IPS-15b (cell line): Measurements from ENCODE around the gene LCTL.
"Not testable (repeated sequence)": the region's sequence is repeated elsewhere in the genome, so short reads cannot be mapped to it uniquely, and the experiment has no call there.

Experiments used
- H3K27me3 ChIP-seq: one replicate; pipeline ENCODE4 v1.6.1; 2013; ENCODE audit warnings: low read length; ENCODE audit not compliant: control insufficient read depth, insufficient read depth
- H3K36me3 ChIP-seq: one replicate; pipeline ENCODE4 v1.6.1; 2013; ENCODE audit warnings: low read length; ENCODE audit not compliant: control insufficient read depth, insufficient read depth
- H3K4me1 ChIP-seq: one replicate; pipeline ENCODE4 v1.6.1; 2013; ENCODE audit warnings: mild to moderate bottlenecking, low read length; ENCODE audit not compliant: control insufficient read depth, insufficient read depth
- H3K4me3 ChIP-seq: one replicate; pipeline ENCODE4 v1.5.1; 2013; ENCODE audit warnings: low read depth, low read length
- H3K9ac ChIP-seq: one replicate; pipeline ENCODE4 v1.6.1; 2013; ENCODE audit warnings: low read depth, mild to moderate bottlenecking, low read length
- H3K9me3 ChIP-seq: one replicate; pipeline ENCODE4 v1.6.1; 2013; ENCODE audit warnings: mild to moderate bottlenecking, low read length; ENCODE audit not compliant: control insufficient read depth, insufficient read depth

LCTL gene

GRCh38 chr15:66599536-66600239, 33.9 kb upstream of the LCTL start:
- H3K4me1 ChIP-seq = no peaks in the 10 kb centered on the region
- H3K9ac ChIP-seq = no peak overlapping the region
- no peaks in the 10 kb centered on the region for H3K9me3 ChIP-seq
- no peaks in the 10 kb centered on the region for H3K27me3 ChIP-seq
- no peaks in the 10 kb centered on the region for H3K36me3 ChIP-seq
- H3K4me3 ChIP-seq = no peak overlapping the region

- Histone ChIP-seq H3K4me1 (no peaks in the 10 kb centered on the region), H3K9me3 (no peaks in the 10 kb centered on the region), H3K36me3 (no peaks in the 10 kb centered on the region), H3K27me3 (no peaks in the 10 kb centered on the region), H3K9ac (no peak overlapping the region), H3K4me3 (no peak overlapping the region)
Measured at GRCh38 chr15:66598095-66598815, 32.5 kb upstream of the LCTL start.

GRCh38 chr15:66595931-66596545, 30.2 kb upstream of the LCTL start:
- Histone ChIP-seq H3K27me3 (no peaks in the 10 kb centered on the region), H3K36me3 (no peaks in the 10 kb centered on the region), H3K9me3 (no peaks in the 10 kb centered on the region), H3K4me3 (no peak overlapping the region), H3K9ac (no peak overlapping the region), H3K4me1 (no peaks in the 10 kb centered on the region)

GRCh38 chr15:66595332-66595731, 29.5 kb upstream of the LCTL start:
- Histone ChIP-seq H3K27me3 (no peaks in the 10 kb centered on the region), H3K4me3 (no peak overlapping the region), H3K4me1 (no peaks in the 10 kb centered on the region), H3K9me3 (no peaks in the 10 kb centered on the region), H3K9ac (no peak overlapping the region), H3K36me3 (no peaks in the 10 kb centered on the region)

GRCh38 chr15:66594836-66595235, 29.0 kb upstream of the LCTL start:
- Histone ChIP-seq H3K9ac (no peak overlapping the region), H3K4me3 (no peak overlapping the region), H3K27me3 (no peaks in the 10 kb centered on the region), H3K9me3 (no peaks in the 10 kb centered on the region), H3K36me3 (no peaks in the 10 kb centered on the region), H3K4me1 (no peaks in the 10 kb centered on the region)

GRCh38 chr15:66594344-66594743, 28.5 kb upstream of the LCTL start:
- no peaks in the 10 kb centered on the region for H3K36me3 ChIP-seq
- H3K4me3 ChIP-seq = no peak overlapping the region
- no peaks in the 10 kb centered on the region for H3K4me1 ChIP-seq
- H3K9ac ChIP-seq = no peak overlapping the region
- H3K27me3 ChIP-seq = no peaks in the 10 kb centered on the region
- H3K9me3 ChIP-seq = no peaks in the 10 kb centered on the region

- H3K36me3 ChIP-seq = no peaks in the 10 kb centered on the region
- no peak overlapping the region for H3K4me3 ChIP-seq
- no peaks in the 10 kb centered on the region for H3K27me3 ChIP-seq
- H3K9me3 ChIP-seq = no peaks in the 10 kb centered on the region
- no peaks in the 10 kb centered on the region for H3K4me1 ChIP-seq
- no peak overlapping the region for H3K9ac ChIP-seq
Measured at GRCh38 chr15:66593219-66593780, 27.5 kb upstream of the LCTL start.

- no peaks in the 10 kb centered on the region for H3K4me1 ChIP-seq
- no peak overlapping the region for H3K9ac ChIP-seq
- H3K36me3 ChIP-seq = no peaks in the 10 kb centered on the region
- H3K27me3 ChIP-seq = no peaks in the 10 kb centered on the region
- no peak overlapping the region for H3K4me3 ChIP-seq
- H3K9me3 ChIP-seq = no peaks in the 10 kb centered on the region
Measured at GRCh38 chr15:66592505-66593218, 26.9 kb upstream of the LCTL start.

GRCh38 chr15:66591322-66591862, 25.6 kb upstream of the LCTL start:
- no peaks in the 10 kb centered on the region for H3K4me1 ChIP-seq
- no peaks in the 10 kb centered on the region for H3K27me3 ChIP-seq
- H3K9ac ChIP-seq = no peak overlapping the region

GRCh38 chr15:66590435-66590834, 24.6 kb upstream of the LCTL start:
- Histone ChIP-seq H3K4me1 (no peaks in the 10 kb centered on the region), H3K9me3 (no peaks in the 10 kb centered on the region), H3K9ac (no peak overlapping the region), H3K36me3 (no peaks in the 10 kb centered on the region), H3K27me3 (no peaks in the 10 kb centered on the region), H3K4me3 (no peak overlapping the region)

More at GRCh38 chr15:66591322-66591862, 25.6 kb upstream of the LCTL start:
- Histone ChIP-seq H3K4me3 (no peak overlapping the region), H3K36me3 (no peaks in the 10 kb centered on the region), H3K9me3 (no peaks in the 10 kb centered on the region)

- not testable (repeated sequence) for H3K4me1 ChIP-seq, H3K27me3 ChIP-seq
Measured at GRCh38 chr15:66589429-66589828, 23.6 kb upstream of the LCTL start.

More at GRCh38 chr15:66589429-66589828, 23.6 kb upstream of the LCTL start:
- H3K36me3 ChIP-seq, H3K9me3 ChIP-seq, H3K9ac ChIP-seq, H3K4me3 ChIP-seq: not testable (repeated sequence)
